ENCODE data around the gene LMAN2L. TPM values are rescaled to one million over a fixed set of nuclear protein-coding genes. Genes with fewer than 3 reads are reported as not detected.

Gene LMAN2L
- total RNA-seq, 4 donors from 2014 or later, result 11.9 to 18.3 (median 16.4) TPM

DNA sequence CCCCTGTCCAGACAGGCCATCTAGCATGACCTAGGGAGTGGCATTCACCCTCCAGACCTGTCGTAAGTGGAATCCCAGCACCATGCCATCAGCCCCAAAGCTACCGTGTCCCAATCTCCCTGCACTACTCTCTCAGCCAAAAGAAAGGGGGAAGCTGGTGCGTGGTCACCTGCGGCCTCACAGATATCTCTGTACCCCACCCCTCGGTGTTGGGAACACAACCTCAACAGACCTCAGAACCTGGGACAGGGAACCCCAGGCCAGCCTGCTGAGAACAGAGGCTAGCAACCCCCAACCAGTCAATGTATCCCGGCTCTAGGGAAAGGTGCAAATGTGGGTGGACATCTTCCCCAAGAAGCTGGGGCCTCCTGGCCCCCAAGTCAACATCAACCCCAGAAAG, 38.2 kb downstream of the LMAN2L start:
- Histone ChIP-seq H3K9me3 (no peaks in the 10 kb centered on the region), H3K4me1 (peaks cover 19% of the 10 kb centered on the region), H3K36me3 (peaks cover 35% of the 10 kb centered on the region), H3K27ac (no peak overlapping the region), H3K27me3 (no peaks in the 10 kb centered on the region), H3K4me3 (no peak overlapping the region)
- 95% methylated on average over 6 of the region's 6 CpGs for WGBS
- TF ChIP-seq POLR2A (IDR thresholded peaks at IDR 0.05) (no peak), POLR2AphosphoS5 (IDR thresholded peaks at IDR 0.05) (no peak), EP300 (IDR thresholded peaks at IDR 0.05) (no peak)
- TF ChIP-seq, protein P1, sequence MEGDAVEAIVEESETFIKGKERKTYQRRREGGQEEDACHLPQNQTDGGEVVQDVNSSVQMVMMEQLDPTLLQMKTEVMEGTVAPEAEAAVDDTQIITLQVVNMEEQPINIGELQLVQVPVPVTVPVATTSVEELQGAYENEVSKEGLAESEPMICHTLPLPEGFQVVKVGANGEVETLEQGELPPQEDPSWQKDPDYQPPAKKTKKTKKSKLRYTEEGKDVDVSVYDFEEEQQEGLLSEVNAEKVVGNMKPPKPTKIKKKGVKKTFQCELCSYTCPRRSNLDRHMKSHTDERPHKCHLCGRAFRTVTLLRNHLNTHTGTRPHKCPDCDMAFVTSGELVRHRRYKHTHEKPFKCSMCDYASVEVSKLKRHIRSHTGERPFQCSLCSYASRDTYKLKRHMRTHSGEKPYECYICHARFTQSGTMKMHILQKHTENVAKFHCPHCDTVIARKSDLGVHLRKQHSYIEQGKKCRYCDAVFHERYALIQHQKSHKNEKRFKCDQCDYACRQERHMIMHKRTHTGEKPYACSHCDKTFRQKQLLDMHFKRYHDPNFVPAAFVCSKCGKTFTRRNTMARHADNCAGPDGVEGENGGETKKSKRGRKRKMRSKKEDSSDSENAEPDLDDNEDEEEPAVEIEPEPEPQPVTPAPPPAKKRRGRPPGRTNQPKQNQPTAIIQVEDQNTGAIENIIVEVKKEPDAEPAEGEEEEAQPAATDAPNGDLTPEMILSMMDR (IDR thresholded peaks at IDR 0.05), result no peak
- DNase-seq (ENCODE audit: low spot score in 2 of 2), result no peak

DNA sequence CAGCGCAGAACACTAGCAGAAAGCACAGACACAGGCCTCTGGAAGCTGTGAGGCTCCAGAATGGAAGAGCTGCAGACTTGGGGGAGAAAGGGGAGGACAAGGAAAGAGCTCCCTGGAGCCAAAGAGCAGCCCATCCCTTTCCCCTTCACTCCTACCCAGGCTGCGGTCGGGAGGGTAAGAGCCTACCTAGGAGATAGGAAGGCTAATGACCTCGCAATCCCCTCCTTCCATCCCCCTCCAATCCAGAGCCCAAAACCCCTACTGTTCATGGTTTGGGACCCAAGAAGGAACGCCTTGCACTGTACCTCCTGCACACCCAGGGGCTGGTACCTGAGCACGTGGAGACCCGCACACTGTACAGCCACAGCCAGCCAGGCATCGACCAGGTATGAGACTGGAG, 39.8 kb downstream of the LMAN2L start:
- no peak overlapping the region for H3K4me3 ChIP-seq
- H3K9me3 ChIP-seq, result no peaks in the 10 kb centered on the region
- peaks cover 19% of the 10 kb centered on the region for H3K4me1 ChIP-seq
- no peak for DNase-seq (ENCODE audit: low spot score in 2 of 2)
- no peak overlapping the region for H3K27ac ChIP-seq
- no peaks in the 10 kb centered on the region for H3K27me3 ChIP-seq
- TF ChIP-seq EP300 (IDR thresholded peaks at IDR 0.05) (no peak), POLR2A (IDR thresholded peaks at IDR 0.05) (no peak)
- peaks cover 19% of the 10 kb centered on the region for H3K36me3 ChIP-seq
- 95% methylated on average over 8 of the region's 8 CpGs for WGBS

DNA sequence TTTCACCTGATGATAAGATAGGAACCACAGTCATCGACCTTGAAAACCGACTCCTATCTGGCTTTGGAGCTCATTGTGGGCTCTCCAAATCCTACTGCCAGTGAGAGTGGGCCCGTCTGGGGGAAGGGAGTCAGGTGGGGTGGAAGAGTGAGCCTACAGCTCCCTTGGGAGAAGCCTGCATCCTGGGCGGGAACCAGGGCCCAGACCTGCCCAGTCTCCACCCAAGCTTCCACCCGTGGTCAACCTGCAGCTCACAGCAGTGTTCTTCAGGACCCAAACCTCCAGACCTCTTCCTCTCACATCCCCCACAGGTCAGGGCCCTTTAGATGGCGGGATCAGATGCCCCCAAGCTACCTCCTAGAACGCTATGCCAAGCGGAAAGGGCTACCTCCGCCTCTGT, 40.2 kb downstream of the LMAN2L start:
- peaks cover 19% of the 10 kb centered on the region for H3K4me1 ChIP-seq
- H3K27ac ChIP-seq, result no peak overlapping the region
- no peaks in the 10 kb centered on the region for H3K27me3 ChIP-seq
- DNase-seq (ENCODE audit: low spot score in 2 of 2), result no peak
- no peaks in the 10 kb centered on the region for H3K9me3 ChIP-seq
- peaks cover 17% of the 10 kb centered on the region for H3K36me3 ChIP-seq
- H3K4me3 ChIP-seq, result no peak overlapping the region
- 90% methylated on average over 8 of the region's 9 CpGs for WGBS
- no peak for TF ChIP-seq EP300 (IDR thresholded peaks at IDR 0.05)
- TF ChIP-seq, protein P1 (IDR thresholded peaks at IDR 0.05), result no peak
- TF ChIP-seq POLR2A (IDR thresholded peaks at IDR 0.05), result no peak
- TF ChIP-seq POLR2AphosphoS5 (IDR thresholded peaks at IDR 0.05), result no peak

DNA sequence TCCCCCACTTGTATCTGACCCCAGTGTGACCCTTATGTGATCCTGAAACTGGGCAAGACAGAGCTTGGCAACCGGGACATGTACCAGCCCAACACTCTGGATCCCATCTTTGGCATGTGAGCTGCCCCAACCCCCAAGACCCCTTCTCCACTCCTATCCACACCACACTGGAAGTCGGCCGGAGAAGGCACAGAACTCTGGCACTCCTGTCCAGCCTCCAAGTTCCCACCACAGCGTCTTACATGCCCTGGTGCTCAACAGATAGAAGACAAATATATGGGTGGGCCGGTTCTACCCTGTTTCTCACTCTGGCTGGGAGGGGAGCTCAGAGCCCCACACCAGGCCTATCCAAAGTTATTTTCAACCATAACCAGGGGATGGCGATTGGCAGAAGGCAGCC, 40.8 kb downstream of the LMAN2L start:
- H3K4me1 ChIP-seq, result peaks cover 19% of the 10 kb centered on the region
- no peaks in the 10 kb centered on the region for H3K9me3 ChIP-seq
- 95% methylated on average over 6 of the region's 6 CpGs for WGBS
- H3K27me3 ChIP-seq, result no peaks in the 10 kb centered on the region
- DNase-seq (ENCODE audit: low spot score in 2 of 2), result no peak
- H3K4me3 ChIP-seq, result no peak overlapping the region
- TF ChIP-seq POLR2A (IDR thresholded peaks at IDR 0.05), result no peak
- TF ChIP-seq, protein P1 (IDR thresholded peaks at IDR 0.05), result no peak
- no peak for TF ChIP-seq EP300 (IDR thresholded peaks at IDR 0.05)
- H3K27ac ChIP-seq, result no peak overlapping the region
- H3K36me3 ChIP-seq, result peaks cover 14% of the 10 kb centered on the region

DNA sequence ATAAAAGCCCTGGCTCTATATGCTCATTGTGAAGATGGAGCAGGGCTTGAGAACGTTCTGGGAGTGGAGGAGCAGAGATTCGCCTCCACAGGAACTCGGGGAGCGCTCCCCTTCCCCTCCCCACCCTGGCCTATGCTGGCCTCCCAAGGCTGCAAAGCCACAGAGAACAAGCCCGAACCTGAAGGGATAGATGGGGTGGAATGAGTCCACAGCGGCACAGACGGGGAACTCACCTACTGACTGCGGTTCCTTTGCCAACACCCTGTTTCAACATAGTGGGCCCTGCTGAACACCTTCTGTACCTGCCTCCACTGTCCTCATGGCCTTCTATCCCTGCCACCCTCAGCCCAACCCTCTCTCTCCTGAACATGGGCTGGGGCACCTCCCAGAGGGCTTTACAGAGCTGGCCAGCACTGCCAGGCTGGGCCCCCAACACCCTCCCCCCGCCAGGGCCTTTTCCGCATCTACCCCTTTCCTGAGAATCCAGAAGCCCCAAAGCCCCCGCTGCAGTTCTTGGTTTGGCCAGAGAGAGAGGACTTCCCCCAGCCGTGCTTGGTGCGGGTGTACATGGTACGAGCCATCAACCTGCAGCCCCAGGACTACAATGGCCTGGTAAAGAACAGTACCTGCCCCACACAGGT, 41.5 kb downstream of the LMAN2L start:
- DNase-seq (ENCODE audit: low spot score in 2 of 2), result no peak
- Histone ChIP-seq H3K4me1 (peaks cover 19% of the 10 kb centered on the region), H3K27me3 (no peaks in the 10 kb centered on the region), H3K4me3 (no peak overlapping the region), H3K36me3 (peaks cover 12% of the 10 kb centered on the region), H3K9me3 (no peaks in the 10 kb centered on the region), H3K27ac (no peak overlapping the region)
- WGBS, result 68% methylated on average over 10 of the region's 14 CpGs
- TF ChIP-seq POLR2A (IDR thresholded peaks at IDR 0.05) (no peak), EP300 (IDR thresholded peaks at IDR 0.05) (no peak), POLR2AphosphoS5 (IDR thresholded peaks at IDR 0.05) (no peak)
- TF ChIP-seq, protein P1 (IDR thresholded peaks at IDR 0.05), result no peak

DNA sequence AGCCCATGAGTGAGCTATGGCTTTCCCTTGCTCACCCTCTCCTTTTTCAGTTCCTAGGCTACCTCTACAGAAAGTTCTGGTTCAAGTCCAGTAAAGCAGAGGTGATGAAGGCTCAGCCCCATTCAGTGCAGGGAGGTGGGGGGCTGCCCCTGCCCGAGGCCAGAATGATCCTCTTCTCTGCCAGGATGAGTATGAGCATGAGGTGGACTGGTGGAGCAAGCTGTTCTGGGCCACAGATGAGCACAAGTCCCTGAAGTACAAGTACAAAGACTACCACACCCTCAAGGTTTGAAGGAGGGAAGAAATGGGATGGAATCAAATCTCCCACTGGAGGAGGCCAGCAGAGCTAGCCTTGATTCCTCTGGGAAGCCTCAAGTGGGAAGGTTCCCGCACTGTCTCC, 42.4 kb downstream of the LMAN2L start:
- DNase-seq (ENCODE audit: low spot score in 2 of 2), result peak in 1 of 2 donors; percentile 31
- Histone ChIP-seq H3K4me3 (no peak overlapping the region), H3K36me3 (peaks cover 3% of the 10 kb centered on the region), H3K9me3 (no peaks in the 10 kb centered on the region), H3K27me3 (no peaks in the 10 kb centered on the region), H3K27ac (no peak overlapping the region), H3K4me1 (peaks cover 19% of the 10 kb centered on the region)
- WGBS, result 86% methylated on average over 2 of the region's 2 CpGs
- TF ChIP-seq POLR2AphosphoS5 (IDR thresholded peaks at IDR 0.05), result no peak
- TF ChIP-seq POLR2A (IDR thresholded peaks at IDR 0.05), result no peak

All from suprapubic skin (tissue), 4 donors.